GM12878 (cell line): ENCODE data around the gene C2orf92. TPM values are rescaled to one million over a fixed set of nuclear protein-coding genes. Genes with fewer than 3 reads are reported as not detected.

Experiments
- ATAC-seq: fragments of 200-7000 bp; cut with Tn5 transposase; 3 replicates; pipeline ENCODE4 v1.9.1; 2020; ENCODE audit warnings: mild to moderate bottlenecking, moderate library complexity
- BruUV-seq: library from RNA; stranded (reverse); fragments of 400-500 nt; replicated peaks from 2 replicates; lab custom pipeline; 2021; lab: Mats Ljungman, UMichigan
- CTCF ChIA-PET: fragments of 300-600 bp; sonication (Branson Sonifier 250); formaldehyde crosslinking; extraction: SDS; loops from one replicate; lab custom pipeline; 2021; ENCODE audit warnings: inconsistent platforms; lab: Yijun Ruan, JAX
- POLR2A ChIA-PET: fragments of 350-600 bp; formaldehyde crosslinking; extraction: SDS; loops from one replicate; lab custom pipeline; 2021; ENCODE audit warnings: inconsistent platforms; lab: Charles Lee
- RAD21 ChIA-PET: fragments of 300-600 bp; sonication (Branson Sonifier 250); formaldehyde crosslinking; loops from one replicate; lab custom pipeline; 2023; ENCODE audit warnings: antibody characterized with exemption; ENCODE audit not compliant: unreplicated experiment; lab: Charles Lee
- SMC1A ChIA-PET: fragments of 300-600 bp; sonication (Branson Sonifier 250); formaldehyde crosslinking; loops from one replicate; lab custom pipeline; 2023; ENCODE audit not compliant: unreplicated experiment, uncharacterized antibody; lab: Charles Lee
- DNase-seq: peaks from one replicate; pipeline ENCODE4 v3.0.0-alpha.2; 2011; ENCODE audit warnings: low read depth, low spot score
- FAIRE-seq: peaks from 3 replicates; lab custom pipeline; 2011; peaks lifted over from hg19 to GRCh38; lab: Jason Lieb, UNC
- H2AFZ ChIP-seq: 2 replicates; pipeline ENCODE4 v1.6.0; 2011; ENCODE audit warnings: low read depth, low read length, control low read depth; ENCODE audit not compliant: control insufficient read depth
- H3K27ac ChIP-seq: 2 replicates; pipeline ENCODE4 v1.5.1; 2011; ENCODE audit warnings: control low read depth; ENCODE audit not compliant: control insufficient read depth, insufficient read depth
- H3K27me3 ChIP-seq, 2 experiments: replicated peaks in 1 of 2; 2 replicates each; pipeline versions ENCODE4 v1.6.0 to v1.6.1; 2011; ENCODE audit warnings: low read length in 1 of 2; ENCODE audit not compliant: control insufficient read depth in 2 of 2, insufficient read depth in 2 of 2
- H3K36me3 ChIP-seq, 2 experiments: 2 replicates each; pipeline ENCODE4 v1.5.1; 2011; ENCODE audit warnings: low read length in 1 of 2; ENCODE audit not compliant: control insufficient read depth in 2 of 2, insufficient read depth in 2 of 2
- H3K4me1 ChIP-seq: 2 replicates; pipeline ENCODE4 v1.6.1; 2011; ENCODE audit warnings: mild to moderate bottlenecking, low read length, moderate library complexity, mixed read lengths; ENCODE audit not compliant: control insufficient read depth, insufficient read depth
- H3K4me2 ChIP-seq: 2 replicates; pipeline ENCODE4 v1.6.0; 2011; ENCODE audit warnings: control low read depth; ENCODE audit not compliant: control insufficient read depth, insufficient read depth
- H3K4me3 ChIP-seq: fragments of 200-600 bp; sonication (generic); 2 replicates; pipeline ENCODE4 v1.5.1; 2016
- H3K79me2 ChIP-seq: 2 replicates; pipeline ENCODE4 v1.6.0; 2011; ENCODE audit warnings: low read length; ENCODE audit not compliant: control insufficient read depth, insufficient read depth
- H3K9ac ChIP-seq: 2 replicates; pipeline ENCODE4 v1.8.0; 2011; ENCODE audit warnings: low read length, control low read depth, mixed read lengths; ENCODE audit not compliant: control insufficient read depth, insufficient read depth
- H3K9me3 ChIP-seq: replicated peaks from 3 replicates; pipeline ENCODE4 v1.5.1; 2011; ENCODE audit warnings: mild to moderate bottlenecking, low read length; ENCODE audit not compliant: control insufficient read depth, insufficient read depth
- H4K20me1 ChIP-seq: 2 replicates; pipeline ENCODE4 v1.6.0; 2011; ENCODE audit not compliant: control insufficient read depth, insufficient read depth
- CHD1 ChIP-seq: IDR thresholded peaks from 2 replicates; pipeline ENCODE4 v1.6.1; 2012; ENCODE audit warnings: low read depth, low read length, improper control_type of control experiment
- CREB1 ChIP-seq: IDR thresholded peaks from 2 replicates; pipeline ENCODE4 v1.6.1; 2012; ENCODE audit warnings: low read depth, mild to moderate bottlenecking, inconsistent platforms
- EP300 ChIP-seq, 2 experiments: fragments of 150-350 bp in 1 of 2; IDR thresholded peaks; 2 replicates each; pipeline ENCODE4 v1.6.1; 2011 to 2012; ENCODE audit warnings: low read depth in 2 of 2, low read length in 2 of 2, borderline replicate concordance in 1 of 2, improper control_type of control experiment in 1 of 2, inconsistent platforms in 1 of 2; ENCODE audit not compliant: control insufficient read depth in 1 of 2
- GABPA ChIP-seq: IDR thresholded peaks from 2 replicates; pipeline ENCODE4 v1.6.1; 2014; ENCODE audit warnings: antibody characterized with exemption, low read depth, mild to moderate bottlenecking, inconsistent platforms
- HDAC2 ChIP-seq: fragments of 200-600 bp; sonication (generic); IDR thresholded peaks from 2 replicates; pipeline ENCODE4 v1.6.1; 2017
- JUND ChIP-seq: IDR thresholded peaks from 2 replicates; pipeline ENCODE4 v1.6.1; 2012; ENCODE audit warnings: low read depth, mild to moderate bottlenecking, low read length, improper control_type of control experiment, moderate library complexity
- NFYB ChIP-seq: IDR thresholded peaks from 2 replicates; pipeline ENCODE4 v1.6.1; 2011; ENCODE audit warnings: low read depth, mild to moderate bottlenecking, low read length, improper control_type of control experiment, moderate library complexity; ENCODE audit not compliant: insufficient read depth
- POLR2AphosphoS2 ChIP-seq: IDR thresholded peaks from 2 replicates; pipeline ENCODE4 v1.6.1; 2011; ENCODE audit warnings: low read depth, mild to moderate bottlenecking, low read length, improper control_type of control experiment, moderate library complexity
- RELA ChIP-seq: fragments of 450-650 bp; IDR thresholded peaks from 2 replicates; pipeline ENCODE4 v1.8.0; 2014; ENCODE audit warnings: borderline replicate concordance; ENCODE audit not compliant: partially characterized antibody
- SPI1 ChIP-seq: IDR thresholded peaks from 2 replicates; pipeline ENCODE4 v1.6.1; 2011; ENCODE audit warnings: low read depth, mild to moderate bottlenecking, low read length, moderate library complexity, borderline replicate concordance; ENCODE audit not compliant: insufficient read depth
- TCF12 ChIP-seq: IDR thresholded peaks from 2 replicates; pipeline ENCODE4 v1.6.1; 2011; ENCODE audit warnings: low read depth, mild to moderate bottlenecking, low read length
- ZSCAN29 ChIP-seq: fragments of 450-650 bp; IDR thresholded peaks from 2 replicates; pipeline ENCODE4 v1.6.1; 2017; ENCODE audit warnings: mild to moderate bottlenecking, moderate library complexity
- WGBS: methylation state at CpG from one replicate; pipeline ENCODE4 v1.1.6; 2016; ENCODE audit warnings: low lambda C conversion rate; ENCODE audit not compliant: insufficient replicate concordance, insufficient coverage; ENCODE audit errors: missing lambda C conversion rate; 5-methylcytosine and 5-hydroxymethylcytosine counted together
- in situ Hi-C: fragments of 300-500 bp; cut with MboI; formaldehyde crosslinking; loops from 9 replicates; pipeline ENCODE4 v1.14.3; 2018; ENCODE audit warnings: mixed read lengths
- intact Hi-C: fragments of 100-400 bp; cut with micrococcal nuclease; formaldehyde crosslinking; loops from one replicate; pipeline ENCODE4 v1.14.2; 2022; ENCODE audit not compliant: unreplicated experiment
- polyA plus RNA-seq, 11 experiments: library from polyadenylated mRNA; depleted of rRNA in 4 of 11; unstranded in 6 of 11; stranded (reverse) in 5 of 11; fragments of >200 nt; fragmentation: Nextera tagmentation in 4 of 11; fragmentation: Illumina TruSeq in 1 of 11; extraction: Ambion mirVana in 4 of 11; extraction: Trizol in 1 of 11; gene quantifications; 1 replicate in 1 of 11; 2 replicates in 10 of 11; pipeline versions ENCODE4 v1.2.1 to v1.2.3, GENCODE V29; 2011 to 2016; ENCODE audit warnings: inconsistent platforms in 2 of 11, missing spikeins in 2 of 11, low read depth in 1 of 11
- total RNA-seq, 4 experiments: library from RNA; depleted of rRNA in 3 of 4; stranded (reverse); fragments of >200 nt in 3 of 4; fragmentation: Illumina TruSeq in 1 of 4; extraction: Trizol in 1 of 4; gene quantifications; 2 replicates each; pipeline versions ENCODE4 v1.2.1 to v1.2.3, GENCODE V29; 2013 to 2021
- TF ChIP-seq, protein P1 (sequence below): fragments of 450-650 bp; IDR thresholded peaks from 2 replicates; pipeline ENCODE4 v1.6.1; 2017; ENCODE audit warnings: mild to moderate bottlenecking
- TF ChIP-seq, protein P2 (sequence below): fragments of 150-350 bp; IDR thresholded peaks from 2 replicates; pipeline ENCODE4 v1.6.1; 2014; ENCODE audit warnings: mild to moderate bottlenecking, low read depth, low read length
- TF ChIP-seq, protein P3 (sequence below): fragments of 450-650 bp; IDR thresholded peaks from 2 replicates; pipeline ENCODE4 v1.6.1; 2016; ENCODE audit warnings: mild to moderate bottlenecking, moderate library complexity, borderline replicate concordance
- TF ChIP-seq, protein P4 (sequence below): IDR thresholded peaks from 2 replicates; pipeline ENCODE4 v1.6.1; 2012; ENCODE audit warnings: low read length, inconsistent platforms

Gene C2orf92
- total and polyA plus RNA-seq, 10 of the 15 experiments (the other 5 are each of a cell fraction or from before 2014, with no cell fraction given) = 0.40 to 10.1 (median 3.7) TPM

- WGBS = 55% methylated on average over 6 of the region's 6 CpGs
- Histone ChIP-seq H3K9ac (no peak overlapping the region), H3K4me3 (no peak overlapping the region), H3K4me2 (no peak overlapping the region), H3K4me1 (0 out of 2 replicates have a peak, but pooled peaks cover 3% of the 10 kb centered on the region), H3K79me2 (no peaks in the 10 kb centered on the region), H3K9me3 (no peaks in the 10 kb centered on the region), H2AFZ (no peak overlapping the region), H3K36me3 (no peaks in the 10 kb centered on the region), H4K20me1 (no peaks in the 10 kb centered on the region), H3K27ac (no peak overlapping the region), H3K27me3 (no peaks in the 10 kb centered on the region)
- DNase-seq (no peak), ATAC-seq (no peak), FAIRE-seq (no peak)
- in situ Hi-C loops = no loop called here
- ChIA-PET SMC1A (interaction anchor here (1.7 kb wide), 1 partner anchor 477 kb away, joined by 4 read pairs; no protein-coding TSS in a partner anchor), CTCF (interaction anchor here (0.6 to 1.0 kb wide), 2 partner anchors 19 to 102 kb away, joined by 3 read pairs; no protein-coding TSS in a partner anchor), RAD21 (no interaction called here), POLR2A (interaction anchor here (1.4 kb wide), 1 partner anchor 11 kb away, joined by 3 read pairs; no protein-coding TSS in a partner anchor)
- intact Hi-C loops = no loop called here
- no TSS peak for BruUV-seq
- TF ChIP-seq EP300 (IDR thresholded peaks at IDR 0.05; ENCODE audit: borderline replicate concordance in 1 of 2, control insufficient read depth in 1 of 2, low read depth in 2 of 2, low read length in 2 of 2) = no peak
- no peak for TF ChIP-seq SPI1
- no peak for TF ChIP-seq JUND
- TF ChIP-seq, protein P1, sequence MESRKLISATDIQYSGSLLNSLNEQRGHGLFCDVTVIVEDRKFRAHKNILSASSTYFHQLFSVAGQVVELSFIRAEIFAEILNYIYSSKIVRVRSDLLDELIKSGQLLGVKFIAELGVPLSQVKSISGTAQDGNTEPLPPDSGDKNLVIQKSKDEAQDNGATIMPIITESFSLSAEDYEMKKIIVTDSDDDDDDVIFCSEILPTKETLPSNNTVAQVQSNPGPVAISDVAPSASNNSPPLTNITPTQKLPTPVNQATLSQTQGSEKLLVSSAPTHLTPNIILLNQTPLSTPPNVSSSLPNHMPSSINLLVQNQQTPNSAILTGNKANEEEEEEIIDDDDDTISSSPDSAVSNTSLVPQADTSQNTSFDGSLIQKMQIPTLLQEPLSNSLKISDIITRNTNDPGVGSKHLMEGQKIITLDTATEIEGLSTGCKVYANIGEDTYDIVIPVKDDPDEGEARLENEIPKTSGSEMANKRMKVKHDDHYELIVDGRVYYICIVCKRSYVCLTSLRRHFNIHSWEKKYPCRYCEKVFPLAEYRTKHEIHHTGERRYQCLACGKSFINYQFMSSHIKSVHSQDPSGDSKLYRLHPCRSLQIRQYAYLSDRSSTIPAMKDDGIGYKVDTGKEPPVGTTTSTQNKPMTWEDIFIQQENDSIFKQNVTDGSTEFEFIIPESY = no peak
- no peak for TF ChIP-seq HDAC2
- TF ChIP-seq, protein P2, sequence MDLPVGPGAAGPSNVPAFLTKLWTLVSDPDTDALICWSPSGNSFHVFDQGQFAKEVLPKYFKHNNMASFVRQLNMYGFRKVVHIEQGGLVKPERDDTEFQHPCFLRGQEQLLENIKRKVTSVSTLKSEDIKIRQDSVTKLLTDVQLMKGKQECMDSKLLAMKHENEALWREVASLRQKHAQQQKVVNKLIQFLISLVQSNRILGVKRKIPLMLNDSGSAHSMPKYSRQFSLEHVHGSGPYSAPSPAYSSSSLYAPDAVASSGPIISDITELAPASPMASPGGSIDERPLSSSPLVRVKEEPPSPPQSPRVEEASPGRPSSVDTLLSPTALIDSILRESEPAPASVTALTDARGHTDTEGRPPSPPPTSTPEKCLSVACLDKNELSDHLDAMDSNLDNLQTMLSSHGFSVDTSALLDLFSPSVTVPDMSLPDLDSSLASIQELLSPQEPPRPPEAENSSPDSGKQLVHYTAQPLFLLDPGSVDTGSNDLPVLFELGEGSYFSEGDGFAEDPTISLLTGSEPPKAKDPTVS = no peak
- TF ChIP-seq, protein P3, sequence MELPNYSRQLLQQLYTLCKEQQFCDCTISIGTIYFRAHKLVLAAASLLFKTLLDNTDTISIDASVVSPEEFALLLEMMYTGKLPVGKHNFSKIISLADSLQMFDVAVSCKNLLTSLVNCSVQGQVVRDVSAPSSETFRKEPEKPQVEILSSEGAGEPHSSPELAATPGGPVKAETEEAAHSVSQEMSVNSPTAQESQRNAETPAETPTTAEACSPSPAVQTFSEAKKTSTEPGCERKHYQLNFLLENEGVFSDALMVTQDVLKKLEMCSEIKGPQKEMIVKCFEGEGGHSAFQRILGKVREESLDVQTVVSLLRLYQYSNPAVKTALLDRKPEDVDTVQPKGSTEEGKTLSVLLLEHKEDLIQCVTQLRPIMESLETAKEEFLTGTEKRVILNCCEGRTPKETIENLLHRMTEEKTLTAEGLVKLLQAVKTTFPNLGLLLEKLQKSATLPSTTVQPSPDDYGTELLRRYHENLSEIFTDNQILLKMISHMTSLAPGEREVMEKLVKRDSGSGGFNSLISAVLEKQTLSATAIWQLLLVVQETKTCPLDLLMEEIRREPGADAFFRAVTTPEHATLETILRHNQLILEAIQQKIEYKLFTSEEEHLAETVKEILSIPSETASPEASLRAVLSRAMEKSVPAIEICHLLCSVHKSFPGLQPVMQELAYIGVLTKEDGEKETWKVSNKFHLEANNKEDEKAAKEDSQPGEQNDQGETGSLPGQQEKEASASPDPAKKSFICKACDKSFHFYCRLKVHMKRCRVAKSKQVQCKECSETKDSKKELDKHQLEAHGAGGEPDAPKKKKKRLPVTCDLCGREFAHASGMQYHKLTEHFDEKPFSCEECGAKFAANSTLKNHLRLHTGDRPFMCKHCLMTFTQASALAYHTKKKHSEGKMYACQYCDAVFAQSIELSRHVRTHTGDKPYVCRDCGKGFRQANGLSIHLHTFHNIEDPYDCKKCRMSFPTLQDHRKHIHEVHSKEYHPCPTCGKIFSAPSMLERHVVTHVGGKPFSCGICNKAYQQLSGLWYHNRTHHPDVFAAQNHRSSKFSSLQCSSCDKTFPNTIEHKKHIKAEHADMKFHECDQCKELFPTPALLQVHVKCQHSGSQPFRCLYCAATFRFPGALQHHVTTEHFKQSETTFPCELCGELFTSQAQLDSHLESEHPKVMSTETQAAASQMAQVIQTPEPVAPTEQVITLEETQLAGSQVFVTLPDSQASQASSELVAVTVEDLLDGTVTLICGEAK = no peak
- TF ChIP-seq GABPA = no peak
- no peak for TF ChIP-seq TCF12
- TF ChIP-seq CREB1 = no peak
- no peak for TF ChIP-seq ZSCAN29
- no peak for TF ChIP-seq RELA
- TF ChIP-seq POLR2AphosphoS2 = no peak
- TF ChIP-seq, protein P4, sequence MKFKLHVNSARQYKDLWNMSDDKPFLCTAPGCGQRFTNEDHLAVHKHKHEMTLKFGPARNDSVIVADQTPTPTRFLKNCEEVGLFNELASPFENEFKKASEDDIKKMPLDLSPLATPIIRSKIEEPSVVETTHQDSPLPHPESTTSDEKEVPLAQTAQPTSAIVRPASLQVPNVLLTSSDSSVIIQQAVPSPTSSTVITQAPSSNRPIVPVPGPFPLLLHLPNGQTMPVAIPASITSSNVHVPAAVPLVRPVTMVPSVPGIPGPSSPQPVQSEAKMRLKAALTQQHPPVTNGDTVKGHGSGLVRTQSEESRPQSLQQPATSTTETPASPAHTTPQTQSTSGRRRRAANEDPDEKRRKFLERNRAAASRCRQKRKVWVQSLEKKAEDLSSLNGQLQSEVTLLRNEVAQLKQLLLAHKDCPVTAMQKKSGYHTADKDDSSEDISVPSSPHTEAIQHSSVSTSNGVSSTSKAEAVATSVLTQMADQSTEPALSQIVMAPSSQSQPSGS = no peak
- no peak for TF ChIP-seq CHD1
- no peak for TF ChIP-seq NFYB
Observed at GRCh38 chr2:97711394-97711711, 41.8 kb downstream of the C2orf92 start.
